MCF 10A (cell line): Measurements from ENCODE around the gene SIDT2. TPM values are rescaled to one million over a fixed set of nuclear protein-coding genes. Genes with fewer than 3 reads are reported as not detected.

Experiments
- BruUV-seq: library from RNA; stranded (reverse); fragments of 400-500 nt; replicated peaks from 2 replicates; lab custom pipeline; 2021; lab: Mats Ljungman, UMichigan
- CTCF ChIA-PET: fragments of 300-600 bp; sonication (Branson Sonifier 250); formaldehyde crosslinking; extraction: SDS; loops from one replicate; lab custom pipeline; 2021; ENCODE audit warnings: antibody characterized with exemption, inconsistent platforms; lab: Yijun Ruan, JAX
- POLR2A ChIA-PET: fragments of 300-600, 350-650 bp; sonication (Branson Sonifier 250); formaldehyde crosslinking; extraction: SDS; loops from one replicate; lab custom pipeline; 2020; ENCODE audit warnings: antibody characterized with exemption, inconsistent platforms; lab: Yijun Ruan, JAX
- DNase-seq: peaks from one replicate; pipeline ENCODE4 v3.0.0-alpha.2; 2018; ENCODE audit not compliant: unreplicated experiment
- H3K27ac Mint-ChIP-seq: one replicate; pipeline ENCODE4 v1.8.0; 2022; ENCODE audit warnings: mild to moderate bottlenecking, low read depth, mixed read lengths; ENCODE audit not compliant: unreplicated experiment
- H3K27me3 Mint-ChIP-seq: one replicate; pipeline ENCODE4 v1.8.0; 2022; ENCODE audit warnings: mixed read lengths; ENCODE audit not compliant: insufficient read depth, unreplicated experiment
- H3K36me3 Mint-ChIP-seq: one replicate; pipeline ENCODE4 v1.8.0; 2022; ENCODE audit warnings: mild to moderate bottlenecking, moderate library complexity, mixed read lengths; ENCODE audit not compliant: insufficient read depth, unreplicated experiment
- H3K4me1 Mint-ChIP-seq: one replicate; pipeline ENCODE4 v1.8.0; 2022; ENCODE audit warnings: mixed read lengths; ENCODE audit not compliant: insufficient read depth, unreplicated experiment
- H3K4me3 Mint-ChIP-seq: one replicate; pipeline ENCODE4 v1.8.0; 2022; ENCODE audit warnings: mild to moderate bottlenecking, moderate library complexity, mixed read lengths; ENCODE audit not compliant: unreplicated experiment
- H3K9me3 Mint-ChIP-seq: one replicate; pipeline ENCODE4 v1.8.0; 2022; ENCODE audit warnings: mixed read lengths; ENCODE audit not compliant: unreplicated experiment
- intact Hi-C: fragments of 100-400 bp; cut with micrococcal nuclease; formaldehyde crosslinking; loops from 2 replicates; pipeline ENCODE4 v1.14.1; 2022
- total RNA-seq: library from RNA; stranded (reverse); gene quantifications from 2 replicates; pipeline ENCODE4 v1.2.3, GENCODE V29; 2022
- TF ChIP-seq, protein P1 (sequence below): fragments of 200-600 bp; IDR thresholded peaks from one replicate; pipeline ENCODE4 v1.8.0; 2022; ENCODE audit warnings: antibody characterized with exemption, mild to moderate bottlenecking; ENCODE audit not compliant: unreplicated experiment

Gene SIDT2
- total RNA-seq, 1 experiment from 2014 or later, result 18.4 TPM

GRCh38 chr11:117199053-117199915, 20.7 kb downstream of the SIDT2 start, which contains the start of gene TAGLN:
Gene TAGLN (plus strand): TSS chr11:117199370. CDS start chr11:117203014, 3,644 bp downstream.
- TSS peak; percentile 32 for BruUV-seq
- no peaks in the 10 kb centered on the region for H3K27me3 Mint-ChIP-seq
- ChIA-PET CTCF (interaction anchor here (0.6 kb wide), 1 partner anchor 135 kb away, joined by 4 read pairs; no protein-coding TSS in a partner anchor), POLR2A (interaction anchor here (0.7 to 0.9 kb wide), 4 partner anchors 32 to 390 kb away, joined by 3 read pairs; partner anchors contain the start of gene PAFAH1B2)
- intact Hi-C loops, result no loop called here
- H3K4me1 Mint-ChIP-seq, result no peaks in the 10 kb centered on the region
- no peaks in the 10 kb centered on the region for H3K9me3 Mint-ChIP-seq
- peak within 1 kb of the TSS; percentile 59 for H3K27ac Mint-ChIP-seq
- no peaks in the 10 kb centered on the region for H3K36me3 Mint-ChIP-seq
- TF ChIP-seq, protein P1, sequence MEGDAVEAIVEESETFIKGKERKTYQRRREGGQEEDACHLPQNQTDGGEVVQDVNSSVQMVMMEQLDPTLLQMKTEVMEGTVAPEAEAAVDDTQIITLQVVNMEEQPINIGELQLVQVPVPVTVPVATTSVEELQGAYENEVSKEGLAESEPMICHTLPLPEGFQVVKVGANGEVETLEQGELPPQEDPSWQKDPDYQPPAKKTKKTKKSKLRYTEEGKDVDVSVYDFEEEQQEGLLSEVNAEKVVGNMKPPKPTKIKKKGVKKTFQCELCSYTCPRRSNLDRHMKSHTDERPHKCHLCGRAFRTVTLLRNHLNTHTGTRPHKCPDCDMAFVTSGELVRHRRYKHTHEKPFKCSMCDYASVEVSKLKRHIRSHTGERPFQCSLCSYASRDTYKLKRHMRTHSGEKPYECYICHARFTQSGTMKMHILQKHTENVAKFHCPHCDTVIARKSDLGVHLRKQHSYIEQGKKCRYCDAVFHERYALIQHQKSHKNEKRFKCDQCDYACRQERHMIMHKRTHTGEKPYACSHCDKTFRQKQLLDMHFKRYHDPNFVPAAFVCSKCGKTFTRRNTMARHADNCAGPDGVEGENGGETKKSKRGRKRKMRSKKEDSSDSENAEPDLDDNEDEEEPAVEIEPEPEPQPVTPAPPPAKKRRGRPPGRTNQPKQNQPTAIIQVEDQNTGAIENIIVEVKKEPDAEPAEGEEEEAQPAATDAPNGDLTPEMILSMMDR, result no peak
- H3K4me3 Mint-ChIP-seq, result peak within 1 kb of the TSS; percentile 38
- DNase-seq, result peak; percentile 47

GRCh38 chr11:117199916-117200812, 21.6 kb downstream of the SIDT2 start:
- no peaks in the 10 kb centered on the region for H3K4me1 Mint-ChIP-seq
- no peak for DNase-seq
- H3K36me3 Mint-ChIP-seq, result peaks cover 7% of the 10 kb centered on the region
- H3K27ac Mint-ChIP-seq, result peak overlapping the region; percentile 59
- ChIA-PET POLR2A (interaction anchor here (0.7 kb wide), 1 partner anchor 53 kb away, joined by 3 read pairs; no protein-coding TSS in a partner anchor), CTCF (interaction anchor here (0.6 to 2.0 kb wide), 3 partner anchors 11 to 134 kb away, joined by 3 to 8 read pairs (median 4); no protein-coding TSS in a partner anchor)
- H3K9me3 Mint-ChIP-seq, result no peaks in the 10 kb centered on the region
- BruUV-seq, result no TSS peak
- H3K4me3 Mint-ChIP-seq, result no peak overlapping the region
- intact Hi-C loops, result no loop called here
- no peaks in the 10 kb centered on the region for H3K27me3 Mint-ChIP-seq
- TF ChIP-seq, protein P1, result no peak

- Mint-ChIP-seq H3K27me3 (no peaks in the 10 kb centered on the region), H3K4me3 (no peak overlapping the region), H3K9me3 (no peaks in the 10 kb centered on the region), H3K36me3 (peaks cover 12% of the 10 kb centered on the region), H3K27ac (peak overlapping the region; percentile 59), H3K4me1 (no peaks in the 10 kb centered on the region)
- no peak for DNase-seq
- intact Hi-C loops, result no loop called here
- ChIA-PET CTCF (interaction anchor here (2.0 kb wide), 1 partner anchor 26 kb away, joined by 8 read pairs; no protein-coding TSS in a partner anchor), POLR2A (interaction anchor here (1.8 kb wide), 1 partner anchor 22 kb away, joined by 4 read pairs; no protein-coding TSS in a partner anchor)
- TF ChIP-seq, protein P1, result no peak
- BruUV-seq, result no TSS peak
Measured at GRCh38 chr11:117200813-117201657, 22.5 kb downstream of the SIDT2 start.
